NAMALWA (cell line): ENCODE results near the gene MAP3K19.
A peak's percentile ranks its signal among the peaks of the same experiment; 100 is the strongest.
"Not testable (repeated sequence)": the region's sequence is repeated elsewhere in the genome, so short reads cannot be mapped to it uniquely, and the experiment has no call there.

Source experiments
- DNase-seq: peaks from one replicate; pipeline ENCODE4 v3.0.0-alpha.2; 2015; ENCODE audit warnings: low spot score

The MAP3K19 gene, protein sequence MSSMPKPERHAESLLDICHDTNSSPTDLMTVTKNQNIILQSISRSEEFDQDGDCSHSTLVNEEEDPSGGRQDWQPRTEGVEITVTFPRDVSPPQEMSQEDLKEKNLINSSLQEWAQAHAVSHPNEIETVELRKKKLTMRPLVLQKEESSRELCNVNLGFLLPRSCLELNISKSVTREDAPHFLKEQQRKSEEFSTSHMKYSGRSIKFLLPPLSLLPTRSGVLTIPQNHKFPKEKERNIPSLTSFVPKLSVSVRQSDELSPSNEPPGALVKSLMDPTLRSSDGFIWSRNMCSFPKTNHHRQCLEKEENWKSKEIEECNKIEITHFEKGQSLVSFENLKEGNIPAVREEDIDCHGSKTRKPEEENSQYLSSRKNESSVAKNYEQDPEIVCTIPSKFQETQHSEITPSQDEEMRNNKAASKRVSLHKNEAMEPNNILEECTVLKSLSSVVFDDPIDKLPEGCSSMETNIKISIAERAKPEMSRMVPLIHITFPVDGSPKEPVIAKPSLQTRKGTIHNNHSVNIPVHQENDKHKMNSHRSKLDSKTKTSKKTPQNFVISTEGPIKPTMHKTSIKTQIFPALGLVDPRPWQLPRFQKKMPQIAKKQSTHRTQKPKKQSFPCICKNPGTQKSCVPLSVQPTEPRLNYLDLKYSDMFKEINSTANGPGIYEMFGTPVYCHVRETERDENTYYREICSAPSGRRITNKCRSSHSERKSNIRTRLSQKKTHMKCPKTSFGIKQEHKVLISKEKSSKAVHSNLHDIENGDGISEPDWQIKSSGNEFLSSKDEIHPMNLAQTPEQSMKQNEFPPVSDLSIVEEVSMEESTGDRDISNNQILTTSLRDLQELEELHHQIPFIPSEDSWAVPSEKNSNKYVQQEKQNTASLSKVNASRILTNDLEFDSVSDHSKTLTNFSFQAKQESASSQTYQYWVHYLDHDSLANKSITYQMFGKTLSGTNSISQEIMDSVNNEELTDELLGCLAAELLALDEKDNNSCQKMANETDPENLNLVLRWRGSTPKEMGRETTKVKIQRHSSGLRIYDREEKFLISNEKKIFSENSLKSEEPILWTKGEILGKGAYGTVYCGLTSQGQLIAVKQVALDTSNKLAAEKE (N-terminal part only)

GRCh38 chr2:135047300-135047699 lies at the start of gene MAP3K19:
TSS of gene MAP3K19 (minus strand) at chr2:135047447. CDS start at chr2:135024647, 22,800 bp downstream.
- no peak for DNase-seq

- DNase-seq, result no peak
Measured at GRCh38 chr2:135096665-135097446, 49.6 kb upstream of the MAP3K19 start.

- DNase-seq, result no peak
Measured at GRCh38 chr2:135095591-135095990, 48.3 kb upstream of the MAP3K19 start.

- no peak for DNase-seq
Measured at GRCh38 chr2:135094508-135094907, 47.3 kb upstream of the MAP3K19 start.

- DNase-seq, result no peak
Measured at GRCh38 chr2:135093670-135094330, 46.6 kb upstream of the MAP3K19 start.

- DNase-seq, result no peak
Measured at GRCh38 chr2:135093193-135093592, 45.9 kb upstream of the MAP3K19 start.

- no peak for DNase-seq
Measured at GRCh38 chr2:135091681-135092080, 44.4 kb upstream of the MAP3K19 start.

GRCh38 chr2:135089597-135089996 lies 42.4 kb upstream of the MAP3K19 start:
- DNase-seq, result not testable (repeated sequence)

DNA sequence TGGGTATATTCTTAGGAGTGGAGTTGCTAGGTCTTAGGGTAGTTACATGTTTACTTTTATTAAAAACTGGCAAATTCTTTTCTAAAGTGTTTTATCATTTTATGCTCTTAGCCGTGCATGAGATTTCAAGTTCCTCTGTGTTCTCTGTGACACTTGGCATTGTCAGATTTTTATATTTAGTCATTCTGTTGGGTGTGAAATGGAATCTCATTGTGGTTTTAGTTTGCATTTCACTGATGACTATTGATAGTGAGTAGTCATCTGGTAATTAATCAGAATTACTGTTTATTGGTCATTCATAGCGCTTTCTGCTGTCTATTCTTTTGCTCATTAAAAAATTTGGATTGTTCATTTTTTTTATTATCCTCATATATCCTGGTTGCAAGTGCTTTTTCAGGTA lies 39.0 kb upstream of the MAP3K19 start:
- no peak for DNase-seq

GRCh38 chr2:135078417-135078816 lies 31.2 kb upstream of the MAP3K19 start:
- no peak for DNase-seq

DNA sequence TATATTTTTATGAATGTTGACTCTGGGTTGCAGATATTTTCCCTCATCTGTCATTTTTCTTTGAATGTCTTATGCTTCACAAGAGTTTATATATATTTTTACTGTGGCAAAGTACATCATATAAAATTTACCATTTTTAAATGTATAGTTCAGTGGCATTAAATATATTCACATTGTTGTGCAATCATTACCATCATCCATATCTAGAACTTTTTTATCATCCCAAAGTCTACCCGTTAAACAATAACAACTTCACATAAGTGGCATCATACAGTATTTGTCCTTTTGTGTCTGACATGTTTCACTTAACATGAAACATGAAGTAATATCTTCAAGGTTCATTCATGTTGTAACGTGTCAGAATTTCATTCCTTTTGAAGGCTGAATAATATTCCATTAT lies 29.3 kb upstream of the MAP3K19 start:
- no peak for DNase-seq

GRCh38 chr2:135074216-135074615 lies 27.0 kb upstream of the MAP3K19 start:
- DNase-seq, result no peak

DNA sequence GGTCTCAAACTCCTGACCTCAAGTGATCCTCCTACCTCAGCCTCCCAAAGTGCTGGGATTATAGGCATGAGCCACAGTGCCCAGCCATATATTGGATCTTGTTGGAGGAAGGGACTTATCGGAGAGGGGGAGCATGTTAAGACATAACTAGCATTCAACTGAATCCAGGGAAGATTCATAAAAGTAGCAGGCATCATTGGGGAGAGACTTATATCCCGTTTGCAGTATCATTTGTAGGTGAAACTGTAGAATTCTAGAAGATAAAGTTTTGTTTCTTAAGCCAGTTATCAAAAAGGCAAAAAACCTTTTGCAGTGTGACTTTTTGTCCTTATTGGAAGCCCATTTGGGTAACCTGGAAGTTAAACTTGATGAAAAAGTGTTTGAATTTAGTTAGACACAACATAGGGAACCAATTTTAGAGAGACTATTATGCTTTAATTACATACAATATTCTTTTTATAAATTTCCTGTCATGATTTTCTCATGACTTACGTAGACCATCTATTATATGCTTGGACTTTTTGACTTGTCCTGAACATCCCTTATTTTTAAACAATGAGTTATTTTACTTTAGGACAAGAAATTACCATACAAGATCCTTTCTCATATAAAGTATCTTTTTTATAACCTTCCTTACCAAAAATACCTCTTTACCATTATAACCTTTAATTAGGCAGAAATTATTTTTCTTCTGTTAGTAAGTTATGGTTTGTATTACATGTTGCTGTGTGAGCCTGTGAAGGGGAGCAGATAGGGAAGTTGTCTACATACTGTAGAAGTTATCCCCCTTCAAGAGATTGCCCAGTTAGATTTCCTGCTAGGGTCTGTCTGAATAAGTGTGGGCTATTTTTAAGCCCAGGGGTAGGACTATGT lies 25.1 kb upstream of the MAP3K19 start:
- peak; percentile 25 for DNase-seq

GRCh38 chr2:135066710-135067109 lies 19.5 kb upstream of the MAP3K19 start:
- no peak for DNase-seq

- no peak for DNase-seq
Measured at GRCh38 chr2:135064149-135064548, 16.9 kb upstream of the MAP3K19 start.

DNA sequence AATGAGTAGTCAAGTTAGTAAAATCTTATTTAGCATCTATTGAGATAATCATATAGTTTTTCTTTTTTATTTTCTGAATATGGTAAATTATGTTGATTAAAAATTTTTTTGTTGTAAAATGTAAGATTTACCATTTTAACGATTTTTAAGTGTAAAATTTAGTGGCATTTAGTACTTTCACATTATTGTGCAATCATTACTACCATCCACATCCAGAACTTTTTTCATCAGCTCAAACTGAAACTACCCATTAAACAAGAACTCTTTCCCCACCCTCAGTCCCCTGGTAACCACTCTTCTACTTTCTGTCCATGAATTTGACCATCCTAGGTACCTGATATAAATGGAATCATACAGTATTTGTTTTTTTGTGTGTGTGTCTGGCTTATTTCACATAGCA lies 16.0 kb upstream of the MAP3K19 start:
- no peak for DNase-seq

- DNase-seq, result no peak
Measured at GRCh38 chr2:135059577-135059976, 12.3 kb upstream of the MAP3K19 start.

DNA sequence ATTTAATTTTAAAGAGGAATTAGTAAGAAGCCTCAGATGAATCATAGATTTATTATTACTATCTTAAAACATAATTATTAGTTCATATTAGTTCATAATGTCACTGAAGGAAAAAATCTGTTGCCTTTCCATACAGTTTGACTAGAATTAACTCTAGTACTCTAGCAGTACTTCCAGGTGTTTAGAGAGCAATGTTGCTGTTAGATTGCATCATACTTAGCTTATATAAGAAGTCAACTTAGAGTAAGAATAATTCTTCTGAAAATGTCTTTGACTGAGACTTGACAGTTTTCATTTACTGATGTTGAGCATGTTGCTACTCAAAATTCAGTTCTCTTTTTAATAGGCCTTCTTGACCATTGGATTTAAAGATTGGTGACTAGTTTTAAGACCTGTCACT lies 9.5 kb upstream of the MAP3K19 start:
- peak; percentile 62 for DNase-seq

- no peak for DNase-seq
Measured at GRCh38 chr2:135055182-135055786, 8.0 kb upstream of the MAP3K19 start.

- DNase-seq, result peak; percentile 38
Measured at GRCh38 chr2:135052997-135053474, 5.8 kb upstream of the MAP3K19 start.
